Fibroblast of skin of abdomen (primary cell): ENCODE measurements around the gene MRPS10.
"Not testable (repeated sequence)": the region's sequence is repeated elsewhere in the genome, so short reads cannot be mapped to it uniquely, and the experiment has no call there.

ENCODE experiments used
- DNase-seq: peaks from one replicate; pipeline ENCODE4 v3.0.0-alpha.2; 2013

The MRPS10 gene

GRCh38 chr6:42173101-42173500 is 44.6 kb downstream of the MRPS10 start, which contains the start of gene GUCA1A:
GUCA1A (plus strand) TSS chr6:42173364; CDS start chr6:42173614, 250 bp downstream.
- DNase-seq = no peak

DNA sequence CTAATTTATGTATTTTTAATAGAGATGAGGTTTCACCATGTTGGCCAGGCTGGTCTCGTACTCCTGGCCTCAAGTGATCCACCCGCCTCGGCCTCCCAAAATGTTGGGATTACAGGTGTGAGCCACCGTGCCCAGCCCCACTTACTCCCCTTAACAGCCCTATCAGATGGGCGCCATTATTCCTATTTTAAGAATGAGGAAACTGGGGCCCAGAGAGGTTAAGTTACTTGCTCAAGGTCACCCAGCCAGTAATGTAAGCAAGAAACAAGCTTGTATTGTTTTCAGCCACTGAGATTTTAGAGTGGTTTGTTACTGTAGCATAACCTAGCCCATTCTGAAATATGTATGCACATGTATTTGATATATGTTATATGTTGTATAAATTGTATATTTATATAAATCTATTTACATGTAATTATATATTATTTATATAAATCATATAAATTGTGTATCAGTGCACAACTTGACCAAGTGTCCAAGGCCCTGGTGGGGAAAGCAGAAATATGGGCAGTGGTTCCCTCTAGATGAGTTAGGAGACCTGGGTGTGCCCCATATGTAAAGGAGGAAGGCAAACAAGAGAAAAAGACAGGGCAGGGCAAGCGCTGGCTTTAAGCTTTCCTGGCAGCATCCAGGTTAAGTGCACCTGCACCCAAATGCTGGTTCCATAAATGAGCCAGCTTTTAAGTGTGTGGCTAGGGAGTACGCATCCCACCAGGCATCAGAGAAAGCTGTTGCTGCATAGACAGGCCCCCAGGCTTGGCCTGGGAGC is 45.7 kb downstream of the MRPS10 start:
- DNase-seq = no peak

DNA sequence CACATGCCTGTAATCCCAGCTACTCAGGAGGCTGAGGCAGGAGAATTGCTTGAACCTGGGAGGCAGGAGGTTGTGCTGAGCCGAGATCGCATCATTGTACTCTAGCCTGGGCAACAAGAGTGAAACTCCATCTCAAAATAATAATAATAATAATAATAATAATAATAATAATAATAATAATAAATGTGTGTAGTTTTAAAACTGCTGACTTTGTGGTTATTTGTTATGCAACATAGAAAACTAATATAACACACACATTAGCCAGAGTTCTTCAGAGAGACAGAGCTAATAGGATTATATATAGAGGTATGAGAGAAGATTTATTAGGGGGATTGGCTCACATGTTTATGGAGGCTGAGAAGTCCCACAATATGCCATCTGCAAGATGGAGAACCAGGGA is 47.9 kb downstream of the MRPS10 start:
- DNase-seq = not testable (repeated sequence)

DNA sequence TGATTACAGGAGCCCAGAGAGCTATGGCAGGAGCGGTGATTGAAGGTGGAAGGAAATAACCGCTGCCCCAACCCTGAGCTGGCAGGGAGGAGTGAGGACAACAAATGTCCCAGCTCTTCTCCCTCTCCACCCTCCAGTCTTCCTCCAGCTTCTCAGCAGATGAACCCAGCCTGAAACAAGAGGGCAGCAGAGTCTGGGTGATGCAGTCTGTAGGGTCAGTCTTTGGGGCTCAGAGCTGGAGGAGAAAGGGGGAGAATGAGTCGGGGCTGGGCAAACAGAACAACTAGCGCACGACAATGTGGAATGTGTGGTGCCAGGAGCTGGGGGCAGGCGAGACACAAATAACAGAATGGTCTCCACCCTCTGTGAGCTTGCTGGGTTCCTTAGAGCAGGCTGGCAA is 49.0 kb downstream of the MRPS10 start:
- no peak for DNase-seq

GRCh38 chr6:42166444-42167141 is 51.1 kb downstream of the MRPS10 start:
- peak; percentile 71 for DNase-seq

DNA sequence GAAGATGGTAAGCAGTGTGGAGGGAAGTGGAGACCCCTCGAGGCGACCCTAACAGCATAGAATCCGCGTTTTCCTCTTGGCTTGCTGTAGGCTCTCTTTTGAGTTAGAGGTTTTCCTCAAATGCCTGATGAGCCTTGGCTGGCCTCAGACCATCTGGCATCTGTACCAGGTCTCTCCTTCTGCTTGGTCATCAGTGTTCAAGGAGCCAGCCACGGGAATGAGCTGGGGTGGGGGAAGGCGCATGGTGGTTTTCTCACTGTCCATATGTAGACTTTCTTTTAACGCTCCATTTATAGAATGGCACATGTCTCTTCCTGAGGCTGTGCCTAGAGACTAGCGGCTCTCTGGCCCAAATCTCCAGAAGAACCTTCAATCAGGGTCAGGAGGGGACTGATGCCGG is 52.6 kb downstream of the MRPS10 start:
- DNase-seq = peak; percentile 78

- DNase-seq = peak; percentile 78
These were observed 53.7 kb downstream of the MRPS10 start for GRCh38 chr6:42163981-42164380.

- no peak for DNase-seq
These were observed 54.8 kb downstream of the MRPS10 start for GRCh38 chr6:42162812-42163211.

- DNase-seq = no peak
These were observed 55.3 kb downstream of the MRPS10 start for GRCh38 chr6:42162384-42162783.

- DNase-seq = no peak
These were observed 58.1 kb downstream of the MRPS10 start for GRCh38 chr6:42159431-42160024.

DNA sequence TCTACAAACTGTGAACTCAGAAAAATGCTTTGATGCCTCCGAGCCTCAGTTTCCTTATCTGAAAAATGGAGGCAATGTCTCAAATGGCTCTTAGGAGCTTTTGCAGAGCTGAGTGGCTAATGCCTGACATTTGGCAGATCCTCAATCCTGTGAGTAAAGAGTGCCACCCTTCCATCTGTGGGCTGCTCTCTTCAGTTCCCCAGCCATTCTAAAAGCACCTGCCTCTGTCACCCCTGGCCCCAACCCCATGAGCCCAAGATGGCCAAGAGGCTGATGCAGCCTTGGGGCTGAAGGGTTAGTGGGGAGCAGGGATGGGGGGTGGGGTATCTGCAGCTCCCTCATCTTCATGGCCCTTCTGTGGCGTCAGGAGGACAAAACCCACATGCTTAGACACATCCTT is 59.0 kb downstream of the MRPS10 start:
- no peak for DNase-seq

DNA sequence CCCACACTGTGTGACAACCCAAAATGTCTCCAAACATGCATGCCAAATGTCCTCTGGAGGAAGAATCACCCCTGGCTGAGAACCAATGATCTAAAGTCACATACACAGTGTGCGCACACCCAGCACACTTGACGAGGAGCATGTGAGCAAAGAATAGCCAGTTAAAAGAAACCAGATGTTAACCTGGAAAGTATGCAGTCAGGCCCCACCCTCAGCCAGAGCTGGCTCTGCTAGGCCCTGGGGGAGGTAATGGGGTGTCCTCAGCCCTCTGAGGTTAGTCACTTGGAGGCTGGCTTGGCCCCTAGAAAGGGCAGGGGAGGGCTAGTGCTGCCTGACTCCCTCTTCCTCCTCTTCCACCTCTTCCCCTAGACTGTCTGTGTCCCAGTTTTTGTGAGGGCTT is 59.6 kb downstream of the MRPS10 start:
- DNase-seq = peak; percentile 70
